Measurements from ENCODE around the gene ERMAP.

The ERMAP gene

DNA sequence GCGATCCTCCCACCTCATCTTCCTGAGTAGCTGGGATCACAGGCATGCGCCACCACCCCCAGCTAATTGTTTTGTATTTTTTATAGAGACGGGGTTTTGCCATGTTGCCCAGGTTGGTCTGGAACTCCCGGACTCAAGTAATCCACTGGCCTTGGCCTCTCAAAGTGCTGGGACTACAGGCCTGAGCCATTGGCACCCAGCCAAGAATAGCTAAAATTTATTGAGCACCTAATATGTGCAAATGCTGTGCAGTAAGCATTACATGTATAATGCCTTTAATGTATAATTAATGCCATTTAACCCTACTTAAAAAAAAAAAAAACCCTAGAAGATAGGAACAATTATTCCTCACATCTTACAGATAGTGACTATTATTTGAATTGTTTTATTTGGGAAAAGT, 72.3 kb downstream of the ERMAP start:
- Histone ChIP-seq H3K27ac (no peak overlapping the region), H3K4me1 (ENCODE audit: low read depth, poor library complexity, severe bottlenecking) (no peaks in the 10 kb centered on the region), H3K9ac (no peak overlapping the region), H2AFZ (ENCODE audit: low read depth) (no peak overlapping the region), H3K27me3 (ENCODE audit: insufficient read depth, low read depth) (no peaks in the 10 kb centered on the region), H3K4me3 (IDR thresholded peaks at IDR 0.05; ENCODE audit: insufficient read depth, low read depth, low read length) (no peak overlapping the region), H3K4me2 (no peak overlapping the region), H3K79me2 (ENCODE audit: insufficient read depth, low read depth) (no peaks in the 10 kb centered on the region), H3K36me3 (ENCODE audit: insufficient read depth) (no peaks in the 10 kb centered on the region), H4K20me1 (ENCODE audit: insufficient read depth) (no peaks in the 10 kb centered on the region)
- TF ChIP-seq, protein P1, sequence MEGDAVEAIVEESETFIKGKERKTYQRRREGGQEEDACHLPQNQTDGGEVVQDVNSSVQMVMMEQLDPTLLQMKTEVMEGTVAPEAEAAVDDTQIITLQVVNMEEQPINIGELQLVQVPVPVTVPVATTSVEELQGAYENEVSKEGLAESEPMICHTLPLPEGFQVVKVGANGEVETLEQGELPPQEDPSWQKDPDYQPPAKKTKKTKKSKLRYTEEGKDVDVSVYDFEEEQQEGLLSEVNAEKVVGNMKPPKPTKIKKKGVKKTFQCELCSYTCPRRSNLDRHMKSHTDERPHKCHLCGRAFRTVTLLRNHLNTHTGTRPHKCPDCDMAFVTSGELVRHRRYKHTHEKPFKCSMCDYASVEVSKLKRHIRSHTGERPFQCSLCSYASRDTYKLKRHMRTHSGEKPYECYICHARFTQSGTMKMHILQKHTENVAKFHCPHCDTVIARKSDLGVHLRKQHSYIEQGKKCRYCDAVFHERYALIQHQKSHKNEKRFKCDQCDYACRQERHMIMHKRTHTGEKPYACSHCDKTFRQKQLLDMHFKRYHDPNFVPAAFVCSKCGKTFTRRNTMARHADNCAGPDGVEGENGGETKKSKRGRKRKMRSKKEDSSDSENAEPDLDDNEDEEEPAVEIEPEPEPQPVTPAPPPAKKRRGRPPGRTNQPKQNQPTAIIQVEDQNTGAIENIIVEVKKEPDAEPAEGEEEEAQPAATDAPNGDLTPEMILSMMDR (conservative IDR thresholded peaks at IDR 0.05; ENCODE audit: low read depth, low read length), result no peak

DNA sequence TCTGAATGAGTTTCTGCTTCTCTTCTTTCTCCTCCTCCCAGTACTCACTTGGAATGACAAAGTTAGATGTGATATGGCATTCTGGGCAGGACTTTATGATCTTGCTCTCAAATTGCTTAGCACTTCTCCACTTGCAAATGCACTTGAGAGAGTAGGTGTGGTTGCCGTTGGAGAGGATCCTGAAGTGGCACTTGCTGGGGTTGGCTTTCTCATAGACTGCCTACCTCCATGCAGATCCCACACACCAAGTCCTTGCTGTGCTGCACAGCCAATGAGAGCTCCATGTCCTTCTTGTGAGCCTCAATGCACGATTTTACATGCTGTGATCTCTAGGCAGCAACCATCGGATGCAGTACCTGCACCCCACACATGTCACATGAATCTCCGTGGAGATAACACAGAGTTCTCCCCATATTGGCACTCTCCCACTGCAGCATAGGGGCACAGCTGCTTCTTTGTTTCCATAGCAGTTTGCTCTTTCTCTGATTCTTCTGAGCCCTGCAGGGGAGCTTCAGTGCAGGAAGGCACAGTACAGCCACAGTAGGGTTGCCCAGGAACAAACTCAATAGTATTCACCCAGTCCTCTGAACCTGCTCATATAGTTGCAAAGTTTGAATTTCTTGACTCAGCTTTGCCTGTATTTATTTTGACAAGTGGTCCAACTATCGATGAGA, 74.7 kb downstream of the ERMAP start:
- Histone ChIP-seq H3K79me2 (ENCODE audit: insufficient read depth, low read depth) (no peaks in the 10 kb centered on the region), H3K9ac (no peak overlapping the region), H3K27me3 (ENCODE audit: insufficient read depth, low read depth) (no peaks in the 10 kb centered on the region), H3K4me3 (IDR thresholded peaks at IDR 0.05; ENCODE audit: insufficient read depth, low read depth, low read length) (no peak overlapping the region), H2AFZ (ENCODE audit: low read depth) (no peak overlapping the region), H3K4me1 (ENCODE audit: low read depth, poor library complexity, severe bottlenecking) (no peaks in the 10 kb centered on the region), H3K36me3 (ENCODE audit: insufficient read depth) (no peaks in the 10 kb centered on the region), H4K20me1 (ENCODE audit: insufficient read depth) (no peaks in the 10 kb centered on the region), H3K4me2 (no peak overlapping the region), H3K27ac (no peak overlapping the region)
- TF ChIP-seq, protein P1 (conservative IDR thresholded peaks at IDR 0.05; ENCODE audit: low read depth, low read length), result no peak
